NCI-H2196 treated with DMSO at 0.1 percent for 48 hours (cell line): ENCODE measurements around the gene AFF2.
"Not testable (repeated sequence)": the region's sequence is repeated elsewhere in the genome, so short reads cannot be mapped to it uniquely, and the experiment has no call there.

Experiments used
- DNase-seq: peaks from one replicate; lab custom pipeline; 2025; ENCODE audit not compliant: unreplicated experiment; lab: John Stamatoyannopoulos, UW

The AFF2 gene

GRCh38 chrX:148633218-148633908 is 132.9 kb downstream of the AFF2 start:
- DNase-seq, result no peak

- no peak for DNase-seq
Measured at GRCh38 chrX:148634591-148634990, 134.2 kb downstream of the AFF2 start.

GRCh38 chrX:148643460-148643859 is 143.0 kb downstream of the AFF2 start:
- DNase-seq, result no peak

- DNase-seq, result no peak
Measured at GRCh38 chrX:148647651-148648050, 147.2 kb downstream of the AFF2 start.

- no peak for DNase-seq
Measured at GRCh38 chrX:148649145-148649795, 148.9 kb downstream of the AFF2 start.

GRCh38 chrX:148658115-148658730 is 157.8 kb downstream of the AFF2 start:
- DNase-seq, result no peak

- DNase-seq, result no peak
Measured at GRCh38 chrX:148659481-148659880, 159.1 kb downstream of the AFF2 start.

- no peak for DNase-seq
Measured at GRCh38 chrX:148661035-148661434, 160.6 kb downstream of the AFF2 start.

GRCh38 chrX:148662014-148662413 is 161.6 kb downstream of the AFF2 start:
- DNase-seq, result no peak

- DNase-seq, result no peak
Measured at GRCh38 chrX:148664171-148664570, 163.8 kb downstream of the AFF2 start.

- DNase-seq, result no peak
Measured at GRCh38 chrX:148664995-148665394, 164.6 kb downstream of the AFF2 start.

- DNase-seq, result not testable (repeated sequence)
Measured at GRCh38 chrX:148669175-148669574, 168.8 kb downstream of the AFF2 start.

- DNase-seq, result no peak
Measured at GRCh38 chrX:148670277-148670676, 169.9 kb downstream of the AFF2 start.

- no peak for DNase-seq
Measured at GRCh38 chrX:148672517-148672916, 172.1 kb downstream of the AFF2 start.

- no peak for DNase-seq
Measured at GRCh38 chrX:148681605-148682004, 181.2 kb downstream of the AFF2 start.

- DNase-seq, result no peak
Measured at GRCh38 chrX:148682206-148682605, 181.8 kb downstream of the AFF2 start.

- DNase-seq, result no peak
Measured at GRCh38 chrX:148691456-148691855, 191.0 kb downstream of the AFF2 start.

- no peak for DNase-seq
Measured at GRCh38 chrX:148695255-148695654, 194.8 kb downstream of the AFF2 start.

- no peak for DNase-seq
Measured at GRCh38 chrX:148698221-148698620, 197.8 kb downstream of the AFF2 start.

GRCh38 chrX:148700021-148700420 is 199.6 kb downstream of the AFF2 start:
- DNase-seq, result no peak

GRCh38 chrX:148713981-148714380 is 213.6 kb downstream of the AFF2 start:
- no peak for DNase-seq

GRCh38 chrX:148715361-148715760 is 214.9 kb downstream of the AFF2 start:
- DNase-seq, result no peak
